Measurements from ENCODE around the gene ZNF563. TPM values are rescaled to one million over a fixed set of nuclear protein-coding genes. Genes with fewer than 3 reads are reported as not detected.
"Not testable (repeated sequence)": the region's sequence is repeated elsewhere in the genome, so short reads cannot be mapped to it uniquely, and the experiment has no call there.

Gene ZNF563
- total and polyA plus RNA-seq, 2 of the 8 experiments (the other 6 are each of a cell fraction or from before 2014, with no cell fraction given) = 0.91 to 2.3 TPM

GRCh38 chr19:12362236-12362635 is 28.8 kb upstream of the ZNF563 start:
- WGBS, 2 experiments (ENCODE audit: extremely low coverage in 1 of 2, insufficient coverage in 1 of 2, insufficient read length in 1 of 2, insufficient replicate concordance in 2 of 2, low coverage in 1 of 2, low lambda C conversion rate in 2 of 2, missing lambda C conversion rate in 1 of 2) = 92% methylated on average over 11 of the region's 30 CpGs; no CpG with 5 or more reads in 1 of the 2 experiments
- FAIRE-seq; H3K4me2 ChIP-seq (ENCODE audit: insufficient read depth in 1 of 2, low read depth in 2 of 2, low read length in 2 of 2): not testable (repeated sequence)

More at GRCh38 chr19:12362236-12362635, 28.8 kb upstream of the ZNF563 start:
- DNase-seq (ENCODE audit: low read depth in 1 of 2, low spot score in 2 of 2); H3K27ac ChIP-seq (ENCODE audit: low read depth, low read length); H3K4ac ChIP-seq (replicated peaks; ENCODE audit: insufficient read length, low read depth, low read length); H3K9ac ChIP-seq (replicated peaks in 1 of 4; ENCODE audit: extremely low read depth in 1 of 4, low read depth in 3 of 4, low read length in 3 of 4); H3K23me2 ChIP-seq (ENCODE audit: low read depth, low read length); H2BK12ac ChIP-seq (ENCODE audit: low read depth, low read length); H2BK5ac ChIP-seq (ENCODE audit: low read depth, low read length); H2AK5ac ChIP-seq (ENCODE audit: low read depth, low read length); H2AFZ ChIP-seq (ENCODE audit: low read length); H2BK20ac ChIP-seq (ENCODE audit: low read length); H4K5ac ChIP-seq (ENCODE audit: insufficient read length, low read depth, low read length); H3K4me1 ChIP-seq (replicated peaks in 1 of 4; ENCODE audit: control insufficient read depth in 3 of 4, insufficient read depth in 4 of 4, low read length in 3 of 4); H3K36me3 ChIP-seq (ENCODE audit: control insufficient read depth in 2 of 4, insufficient read depth in 4 of 4, low read length in 3 of 4); H3K79me2 ChIP-seq (ENCODE audit: control insufficient read depth in 1 of 2, insufficient read depth in 2 of 2, low read length in 2 of 2); H3K56ac ChIP-seq (replicated peaks; ENCODE audit: insufficient read length, low read depth, low read length); H3K27me3 ChIP-seq (replicated peaks in 1 of 4; ENCODE audit: control insufficient read depth in 3 of 4, extremely low read depth in 1 of 4, insufficient read depth in 3 of 4, low read length in 3 of 4); CTCF ChIA-PET (ENCODE audit: partially characterized antibody); H3K23ac ChIP-seq (ENCODE audit: insufficient read length); H4K20me1 ChIP-seq (replicated peaks in 1 of 2; ENCODE audit: control insufficient read depth in 1 of 2, insufficient read depth in 2 of 2, low read length in 2 of 2); H3K18ac ChIP-seq (ENCODE audit: extremely low read depth, low read length); H3K4me3 ChIP-seq (ENCODE audit: extremely low read depth in 1 of 4, insufficient read depth in 2 of 4, low read depth in 3 of 4, low read length in 4 of 4); H2BK120ac ChIP-seq (replicated peaks; ENCODE audit: low read depth, low read length); H3K14ac ChIP-seq (ENCODE audit: insufficient read length); H4K91ac ChIP-seq (replicated peaks; ENCODE audit: insufficient read length, low read length); H3K79me1 ChIP-seq (ENCODE audit: low read depth, low read length); H2BK15ac ChIP-seq (ENCODE audit: low read length); H4K8ac ChIP-seq (ENCODE audit: extremely low read depth, insufficient read depth, low read length): not testable (repeated sequence)
- peaks cover 9 to 19% of the 10 kb centered on the region in 2 experiments for H3K9me3 ChIP-seq (ENCODE audit: insufficient read depth in 2 of 2, low read depth in 1 of 2, low read length in 1 of 2)
- POLR2A ChIA-PET (ENCODE audit: partially characterized antibody) = interaction anchor here (0.7 kb wide), 1 partner anchor 134 kb away, joined by 3 read pairs; no protein-coding TSS in a partner anchor
